ENCODE results near the gene NIN.
"Not testable (repeated sequence)": the region's sequence is repeated elsewhere in the genome, so short reads cannot be mapped to it uniquely, and the experiment has no call there.

Gene NIN

DNA sequence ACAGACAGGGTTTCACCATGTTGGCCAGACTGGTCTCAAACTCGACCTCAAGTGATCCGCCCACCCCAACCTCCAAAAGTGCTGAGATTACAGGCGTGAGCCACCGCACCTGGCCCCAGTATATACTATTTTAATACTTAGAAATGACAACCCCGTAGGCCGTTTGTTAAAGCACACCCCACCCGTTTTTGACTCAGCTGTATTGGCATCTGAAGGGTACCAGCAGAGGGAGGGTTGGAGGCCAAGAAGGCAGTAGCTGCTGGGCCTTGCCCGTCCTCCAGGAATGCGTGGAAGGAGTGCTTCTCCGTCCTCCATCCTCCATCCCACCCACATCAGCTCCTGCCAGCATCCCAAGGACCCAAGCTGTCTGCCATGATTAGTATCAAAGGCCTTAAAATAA, 6.3 kb upstream of the NIN start:
- no peak for DNase-seq

DNA sequence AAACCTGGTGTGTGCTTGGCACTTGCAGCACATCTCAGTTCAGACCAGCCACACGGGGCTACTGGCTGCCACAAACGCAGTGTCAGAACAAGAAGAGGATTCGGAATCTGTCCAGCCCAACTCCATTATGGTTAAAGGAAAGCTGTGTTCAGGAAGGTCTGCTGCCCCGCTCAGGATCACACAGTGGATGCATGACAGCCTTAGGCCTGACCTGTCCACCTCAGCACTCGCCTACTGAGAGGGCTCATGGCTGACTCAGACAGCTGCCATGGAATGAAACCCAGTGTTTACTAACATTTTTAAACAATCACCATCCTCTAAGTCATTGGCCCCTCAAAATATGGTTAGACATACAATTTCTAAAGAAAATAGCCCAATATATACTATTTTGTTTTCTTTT, 5.6 kb upstream of the NIN start:
- DNase-seq: no peak

GRCh38 chr14:50835280-50835679, 4.3 kb upstream of the NIN start:
- peak; percentile 44 for DNase-seq

- no peak for DNase-seq
Observed at GRCh38 chr14:50834802-50835276, 3.9 kb upstream of the NIN start.

DNA sequence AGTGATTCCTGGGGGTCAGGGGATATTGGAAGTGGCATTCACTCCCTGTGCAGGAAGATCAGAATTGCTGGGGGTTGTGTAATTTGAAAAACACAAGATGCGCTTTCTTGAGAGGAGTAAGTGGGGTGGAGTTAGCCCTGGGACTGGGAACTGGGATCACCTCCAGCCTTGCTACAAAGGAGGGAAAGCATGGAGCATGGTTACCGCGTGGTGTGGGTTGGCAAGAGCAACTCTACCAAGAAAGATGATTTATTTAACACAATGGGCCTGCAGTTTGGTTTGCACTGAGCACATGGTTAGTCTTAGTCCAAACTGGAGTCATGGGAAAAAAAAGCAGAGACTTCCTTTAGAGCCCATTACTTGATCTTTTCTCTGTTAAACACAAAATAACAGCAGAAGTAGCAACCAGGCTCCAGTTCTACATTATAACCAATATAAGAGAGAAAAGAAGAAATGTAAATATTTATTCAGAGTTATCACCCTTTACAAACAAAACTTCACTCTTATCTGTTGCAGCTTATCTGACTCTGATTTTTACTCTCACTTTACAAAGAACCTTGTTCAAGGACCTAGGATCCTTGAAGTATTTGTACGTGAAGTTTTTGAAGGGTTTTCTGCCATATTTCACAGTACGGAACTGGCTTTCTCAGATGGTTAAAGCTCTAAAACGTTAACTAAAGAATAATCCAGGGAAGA, 2.1 kb upstream of the NIN start:
- DNase-seq: no peak

- no peak for DNase-seq
Observed at GRCh38 chr14:50831726-50832168, 785 bp upstream of the NIN start.

- peak; percentile 31 for DNase-seq
Observed at GRCh38 chr14:50830044-50830931, 674 bp downstream of the NIN start.

DNA sequence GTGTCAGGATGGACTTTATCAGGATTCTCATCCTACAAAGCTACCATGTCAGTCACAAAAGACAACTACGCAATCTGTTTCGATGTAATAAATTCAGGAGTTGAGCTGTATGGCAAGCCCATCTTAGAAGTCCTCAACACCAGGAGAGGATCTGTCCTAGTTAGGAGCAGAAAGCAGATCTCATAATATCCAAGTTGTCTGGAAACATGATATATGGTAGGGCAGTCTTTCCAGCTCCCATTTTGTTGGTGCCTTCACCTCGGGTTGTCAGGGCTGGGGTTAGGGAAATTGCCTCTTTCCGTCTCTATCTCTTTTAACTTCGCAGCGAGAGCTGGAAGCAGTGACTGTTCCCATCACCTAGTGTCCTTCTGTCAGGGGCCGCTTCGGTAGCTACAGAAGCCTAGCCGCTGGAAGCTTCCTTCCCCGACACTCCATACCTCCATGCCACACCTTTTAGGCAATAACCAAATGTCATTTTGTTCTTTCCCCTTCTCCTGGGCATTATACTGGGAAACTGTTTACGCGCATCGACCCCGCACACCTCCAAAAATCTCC, 1.4 kb downstream of the NIN start:
- no peak for DNase-seq

GRCh38 chr14:50828721-50829488, 2.1 kb downstream of the NIN start:
- no peak for DNase-seq

- DNase-seq: no peak
Observed at GRCh38 chr14:50826681-50827080, 4.3 kb downstream of the NIN start.

- no peak for DNase-seq
Observed at GRCh38 chr14:50825307-50825706, 5.7 kb downstream of the NIN start.

- no peak for DNase-seq
Observed at GRCh38 chr14:50823762-50824636, 7.0 kb downstream of the NIN start.

GRCh38 chr14:50823051-50823761, 7.8 kb downstream of the NIN start:
- DNase-seq: peak; percentile 69

DNA sequence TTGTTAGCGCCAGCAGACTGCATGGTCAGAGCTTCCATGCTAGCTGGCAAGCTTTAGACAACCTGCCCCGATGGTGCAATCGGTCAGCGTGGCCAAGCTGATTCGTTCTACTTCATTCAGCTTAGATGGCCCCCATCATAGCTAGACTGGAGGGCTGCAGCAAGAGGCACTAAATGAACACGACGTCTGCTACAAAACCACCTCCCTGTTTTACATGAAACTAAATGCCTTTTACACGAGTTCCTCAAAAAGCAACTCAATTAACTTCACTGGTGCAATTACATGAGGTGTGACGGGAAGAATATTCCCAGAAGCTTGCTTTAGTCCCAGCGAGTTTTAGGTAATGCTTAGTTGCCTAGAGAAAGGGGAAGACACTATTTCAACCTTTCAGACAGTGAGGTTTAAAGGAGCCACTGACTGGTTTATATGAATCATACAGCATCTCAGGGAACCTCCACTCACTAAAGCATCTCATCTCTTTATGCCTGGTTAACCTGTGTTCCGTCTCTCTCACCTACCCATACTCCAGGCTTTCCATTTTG, 8.4 kb downstream of the NIN start:
- no peak for DNase-seq

DNA sequence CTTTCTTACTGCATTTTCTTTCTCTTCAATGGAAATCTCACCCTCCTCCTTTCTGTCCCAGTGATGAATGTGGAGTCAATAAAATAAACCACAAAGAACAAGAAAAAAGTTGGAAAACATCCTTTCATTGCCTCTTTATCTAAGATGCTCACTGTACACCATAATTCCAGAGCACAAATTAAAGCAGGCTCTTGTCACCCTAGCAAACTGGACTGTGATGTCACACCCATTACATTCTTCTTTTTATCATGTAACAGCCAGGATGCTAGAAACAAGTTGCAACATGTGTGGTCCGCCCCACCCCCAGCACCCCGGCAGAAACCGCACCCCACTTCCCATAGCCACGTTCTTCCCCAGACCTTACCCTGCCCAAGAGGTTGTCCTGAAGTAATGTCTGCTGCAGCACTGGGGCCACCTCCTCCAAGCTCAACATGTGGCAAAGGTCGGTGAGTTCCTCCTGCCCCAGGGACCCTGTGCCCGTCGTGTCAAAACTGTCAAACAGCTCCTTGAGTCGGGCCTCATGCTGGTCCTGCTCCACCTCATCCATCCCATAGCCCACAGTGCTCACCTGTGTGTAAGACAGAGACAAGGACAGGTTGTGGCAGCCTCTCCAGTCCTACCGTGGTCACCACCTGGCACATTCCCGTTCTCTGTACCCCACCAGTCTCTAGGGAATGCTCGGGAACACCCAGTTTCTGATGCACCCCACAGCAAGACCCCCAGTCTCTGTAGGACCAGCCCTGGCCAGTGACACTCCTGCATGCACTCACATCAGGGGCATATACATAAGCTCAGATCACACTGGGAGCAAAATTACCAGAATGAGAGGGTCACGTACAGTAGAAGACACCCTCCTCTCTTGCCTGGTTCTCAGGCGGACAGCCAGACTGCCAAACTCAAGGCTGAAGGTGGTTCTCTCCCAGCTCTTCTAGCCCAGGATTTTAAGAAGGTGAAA, 9.2 kb downstream of the NIN start:
- peak; percentile 29 for DNase-seq

- no peak for DNase-seq
Observed at GRCh38 chr14:50820786-50821509, 10.0 kb downstream of the NIN start.

DNA sequence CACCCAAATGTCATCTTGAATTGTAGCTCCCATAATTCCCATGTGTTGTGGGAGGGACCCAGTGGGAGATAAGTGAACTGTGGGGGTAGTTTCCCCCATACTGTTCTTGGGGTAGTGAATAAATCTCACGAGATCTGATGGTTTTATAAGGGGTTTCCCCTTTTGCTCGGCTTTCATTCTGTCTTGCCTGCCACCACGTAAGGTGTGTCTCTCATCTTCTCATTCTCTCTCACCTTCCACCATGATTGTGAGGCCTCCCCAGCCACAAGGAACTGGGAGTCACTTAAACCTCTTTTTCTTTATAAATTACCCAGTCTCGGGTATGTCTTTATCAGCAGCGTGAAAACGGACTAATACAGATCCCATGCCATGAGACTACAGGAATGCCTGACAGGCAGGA, 11.7 kb downstream of the NIN start:
- DNase-seq: not testable (repeated sequence)

- DNase-seq: peak; percentile 66
Observed at GRCh38 chr14:50816395-50817047, 14.4 kb downstream of the NIN start.
